ENCODE data around the gene GPR31.

GPR31 gene

GRCh38 chr6:167118839-167119238, 38.9 kb downstream of the GPR31 start:
- DNase-seq (ENCODE audit: low read depth), result no peak

GRCh38 chr6:167118006-167118405, 39.8 kb downstream of the GPR31 start:
- DNase-seq (ENCODE audit: low read depth), result no peak

DNA sequence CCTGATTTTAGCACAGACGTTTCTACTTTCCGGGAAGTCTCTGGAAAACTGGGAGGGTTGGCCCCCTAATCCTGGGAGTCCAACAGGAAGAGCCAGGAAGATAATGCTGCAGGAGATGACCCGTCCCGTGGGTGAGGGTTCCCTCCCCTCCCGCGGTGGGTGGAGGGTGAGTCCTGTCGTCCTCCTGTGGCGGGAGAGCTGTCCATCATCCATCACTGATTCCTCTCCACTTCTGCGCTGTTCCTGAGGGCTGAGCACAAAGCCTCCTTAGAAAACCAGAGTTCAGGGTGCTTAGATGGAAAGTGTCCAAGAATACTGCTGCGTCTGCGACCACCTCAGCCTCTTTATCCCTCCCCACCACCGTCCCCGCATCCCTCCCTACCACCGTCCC, 40.9 kb downstream of the GPR31 start:
- DNase-seq (ENCODE audit: low read depth), result no peak

DNA sequence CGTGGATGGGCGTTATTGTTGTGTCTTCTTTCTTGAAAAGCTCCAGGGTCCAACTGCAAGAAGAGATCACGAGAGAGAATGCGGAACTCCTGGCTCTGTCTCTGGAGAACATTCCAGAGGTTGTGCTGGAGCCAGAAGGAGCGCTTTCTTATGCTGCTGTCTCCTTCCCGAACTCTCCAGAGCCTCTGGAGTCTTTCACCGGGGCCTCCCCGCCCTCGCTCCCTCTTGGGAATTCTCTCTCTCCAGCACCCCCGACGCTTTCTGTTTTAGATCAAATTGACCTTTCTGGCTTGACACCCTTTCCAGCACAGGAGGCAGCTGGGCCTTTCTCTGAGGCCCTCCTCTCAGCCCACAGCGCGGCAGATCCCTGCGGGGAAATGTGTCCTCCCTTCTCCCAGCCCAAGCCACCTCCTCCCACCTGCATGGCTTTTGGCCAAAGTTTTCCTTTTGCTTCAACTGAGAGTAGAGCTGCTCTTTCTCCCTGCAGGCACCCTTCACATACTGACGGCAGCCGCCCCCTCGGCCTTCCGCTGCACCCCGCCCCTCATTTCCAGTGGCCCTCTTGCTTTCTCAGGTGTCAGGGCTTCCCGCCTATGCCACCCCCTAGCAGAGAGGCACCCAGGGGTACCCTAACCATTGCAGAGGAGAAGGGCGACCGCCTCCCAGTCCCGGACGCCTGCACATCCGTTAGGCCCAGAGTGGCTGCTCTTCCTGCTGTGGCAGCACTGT, 41.5 kb downstream of the GPR31 start:
- DNase-seq (ENCODE audit: low read depth), result no peak

GRCh38 chr6:167115054-167115453, 42.7 kb downstream of the GPR31 start:
- DNase-seq (ENCODE audit: low read depth), result no peak

DNA sequence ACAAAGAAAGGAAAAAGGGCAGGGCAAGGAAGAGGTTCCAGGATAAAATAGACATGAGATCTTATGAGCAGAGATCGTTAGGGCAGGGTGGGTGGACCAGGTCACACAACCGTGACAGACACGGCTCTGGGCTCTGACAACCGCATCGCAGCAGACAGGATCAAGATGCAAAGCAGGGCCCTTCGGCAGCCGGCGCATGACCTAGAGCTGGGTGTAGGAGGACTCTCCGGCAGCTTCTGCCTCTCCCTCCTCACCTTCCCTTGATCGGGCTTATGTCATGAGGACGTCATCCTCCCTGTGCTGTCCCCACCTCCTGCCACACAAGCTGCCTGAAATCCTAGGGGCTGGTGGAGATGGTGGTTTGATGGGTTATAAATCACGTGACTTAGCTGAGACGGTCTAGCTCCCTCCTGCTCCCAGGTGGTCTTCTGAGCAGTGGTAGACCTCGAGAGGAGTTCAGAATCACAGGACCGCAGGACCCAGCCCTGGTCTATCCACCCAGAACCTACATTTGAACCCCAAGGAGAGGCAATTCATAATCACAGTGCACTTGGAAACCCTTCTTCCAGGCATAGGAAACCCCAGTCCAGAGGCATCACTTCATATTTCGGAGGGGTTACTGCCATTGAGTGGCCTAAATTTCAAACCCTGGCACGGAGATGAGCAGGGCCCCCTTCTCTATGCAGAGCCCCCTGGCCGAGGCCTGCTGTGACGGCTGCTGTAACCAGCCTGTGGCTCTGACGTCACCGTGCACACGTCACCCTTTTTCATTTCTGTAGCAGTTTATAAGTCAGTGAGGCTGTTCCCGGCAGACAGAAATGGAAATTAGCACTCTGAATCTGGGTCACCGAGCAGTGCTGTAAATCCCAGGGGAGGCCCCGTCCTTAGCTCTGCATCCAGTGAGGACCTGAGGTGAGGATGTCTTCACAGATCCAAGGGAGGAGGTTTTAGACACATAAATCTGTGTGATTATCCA, 43.6 kb downstream of the GPR31 start:
- DNase-seq (ENCODE audit: low read depth), result no peak

DNA sequence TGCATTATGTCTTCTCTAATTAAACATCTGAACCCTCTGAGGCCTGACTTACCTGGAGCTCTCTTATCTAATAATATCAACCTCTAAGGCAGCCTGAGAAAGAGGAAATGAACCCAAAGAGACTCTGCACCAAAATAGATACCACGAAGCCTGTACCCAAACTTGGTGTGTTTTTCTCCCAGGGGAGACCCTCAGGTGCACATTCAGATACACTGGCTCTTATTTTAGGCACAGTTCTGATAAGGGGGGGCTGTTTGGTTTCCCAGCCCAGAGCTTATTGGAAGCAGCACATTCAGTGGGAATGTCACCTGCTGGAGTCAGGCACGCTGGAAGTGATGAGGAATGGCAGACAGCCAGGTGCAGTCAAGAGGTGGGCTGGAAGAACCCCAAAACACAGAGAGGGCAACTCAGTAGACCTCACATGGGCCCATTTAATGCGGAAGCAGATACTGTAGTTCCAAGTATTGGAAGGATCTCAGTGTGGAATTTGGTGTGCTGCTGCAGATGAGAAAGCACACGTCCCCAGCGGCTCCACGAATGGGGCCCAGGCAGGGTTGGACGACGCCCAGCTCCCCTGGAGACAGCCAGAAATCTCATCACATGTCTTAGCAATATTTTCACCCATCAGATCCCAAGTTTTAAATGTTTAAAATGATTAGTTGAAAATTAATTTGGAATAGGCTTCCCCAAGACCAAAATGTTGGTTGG, 44.6 kb downstream of the GPR31 start:
- no peak for DNase-seq (ENCODE audit: low read depth)

DNA sequence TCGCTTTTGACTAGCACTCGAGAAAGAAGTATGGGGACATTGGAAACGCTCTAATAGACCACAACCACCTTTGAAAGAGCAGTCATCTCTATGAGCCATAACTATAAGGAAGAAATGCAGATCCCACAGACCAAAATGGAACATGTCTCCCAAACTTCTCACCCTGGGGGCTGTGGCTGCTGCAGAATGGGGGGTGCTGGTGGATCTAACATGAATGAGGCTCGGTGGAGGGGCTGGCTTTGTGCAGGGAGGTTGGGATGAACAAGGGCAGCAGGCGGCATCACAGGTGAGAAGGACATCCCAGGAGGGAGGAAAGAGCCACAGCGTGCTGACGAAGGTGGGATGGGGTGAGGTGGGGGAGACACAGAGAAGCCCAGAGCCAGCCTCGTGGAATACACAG, 45.4 kb downstream of the GPR31 start:
- DNase-seq (ENCODE audit: low read depth), result no peak

DNA sequence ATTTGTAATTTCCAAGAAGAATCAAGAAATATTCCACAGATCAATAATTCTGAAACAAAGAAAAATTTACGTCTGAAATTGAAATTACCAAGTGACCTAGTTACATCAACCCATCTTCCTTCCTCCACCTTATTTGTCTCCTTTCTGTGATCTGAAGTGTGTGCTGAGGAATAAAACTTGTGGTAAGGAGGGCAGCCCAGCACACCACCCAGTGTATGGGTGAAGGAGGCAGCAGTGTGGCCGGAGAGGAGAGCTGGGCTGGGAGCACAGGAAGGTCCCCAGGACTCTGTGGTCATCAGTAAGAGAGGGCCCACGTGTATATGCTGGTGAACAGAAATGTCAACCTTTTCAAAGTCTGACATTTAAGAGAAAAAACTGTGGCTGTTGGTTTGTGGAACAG, 46.2 kb downstream of the GPR31 start:
- no peak for DNase-seq (ENCODE audit: low read depth)

- no peak for DNase-seq (ENCODE audit: low read depth)
Measured at GRCh38 chr6:167109651-167110050, 48.1 kb downstream of the GPR31 start.

- no peak for DNase-seq (ENCODE audit: low read depth)
Measured at GRCh38 chr6:167108278-167108677, 49.5 kb downstream of the GPR31 start.

- no peak for DNase-seq (ENCODE audit: low read depth)
Measured at GRCh38 chr6:167107787-167108186, 50.0 kb downstream of the GPR31 start.

GRCh38 chr6:167106406-167106805, 51.4 kb downstream of the GPR31 start:
- no peak for DNase-seq (ENCODE audit: low read depth)
